Measurements from ENCODE around the gene NOX5.

NOX5 gene

DNA sequence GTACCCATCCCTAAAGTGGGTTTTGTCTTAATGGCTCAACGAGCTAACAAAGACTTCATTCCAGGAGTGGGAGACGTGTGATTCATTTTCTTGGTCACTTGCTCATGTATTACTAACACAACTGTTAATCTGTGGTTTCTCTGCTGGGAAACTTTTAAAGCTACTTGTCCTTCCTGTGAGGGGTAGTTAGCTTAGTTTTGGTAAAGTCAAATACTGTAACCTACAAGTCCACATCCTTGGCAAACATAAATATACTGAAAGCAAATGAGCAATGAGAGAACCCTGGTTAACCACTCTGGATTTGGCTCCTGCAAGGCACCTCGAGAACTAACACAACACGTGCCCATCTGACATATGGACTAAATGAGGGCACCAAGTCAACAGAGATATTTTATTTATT is 19.9 kb downstream of the NOX5 start:
- DNase-seq (ENCODE audit: low read depth, low spot score) = peak; percentile 89
- TF ChIP-seq, protein P1, sequence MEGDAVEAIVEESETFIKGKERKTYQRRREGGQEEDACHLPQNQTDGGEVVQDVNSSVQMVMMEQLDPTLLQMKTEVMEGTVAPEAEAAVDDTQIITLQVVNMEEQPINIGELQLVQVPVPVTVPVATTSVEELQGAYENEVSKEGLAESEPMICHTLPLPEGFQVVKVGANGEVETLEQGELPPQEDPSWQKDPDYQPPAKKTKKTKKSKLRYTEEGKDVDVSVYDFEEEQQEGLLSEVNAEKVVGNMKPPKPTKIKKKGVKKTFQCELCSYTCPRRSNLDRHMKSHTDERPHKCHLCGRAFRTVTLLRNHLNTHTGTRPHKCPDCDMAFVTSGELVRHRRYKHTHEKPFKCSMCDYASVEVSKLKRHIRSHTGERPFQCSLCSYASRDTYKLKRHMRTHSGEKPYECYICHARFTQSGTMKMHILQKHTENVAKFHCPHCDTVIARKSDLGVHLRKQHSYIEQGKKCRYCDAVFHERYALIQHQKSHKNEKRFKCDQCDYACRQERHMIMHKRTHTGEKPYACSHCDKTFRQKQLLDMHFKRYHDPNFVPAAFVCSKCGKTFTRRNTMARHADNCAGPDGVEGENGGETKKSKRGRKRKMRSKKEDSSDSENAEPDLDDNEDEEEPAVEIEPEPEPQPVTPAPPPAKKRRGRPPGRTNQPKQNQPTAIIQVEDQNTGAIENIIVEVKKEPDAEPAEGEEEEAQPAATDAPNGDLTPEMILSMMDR (IDR thresholded peaks at IDR 0.05; ENCODE audit: low read depth, low read length) = no peak
- no peak overlapping the region for H3K4me3 ChIP-seq (ENCODE audit: low read depth, low read length)
- in situ Hi-C loops (cut with HindIII; ENCODE audit: low sequenced_read_pairs) = no loop called here

DNA sequence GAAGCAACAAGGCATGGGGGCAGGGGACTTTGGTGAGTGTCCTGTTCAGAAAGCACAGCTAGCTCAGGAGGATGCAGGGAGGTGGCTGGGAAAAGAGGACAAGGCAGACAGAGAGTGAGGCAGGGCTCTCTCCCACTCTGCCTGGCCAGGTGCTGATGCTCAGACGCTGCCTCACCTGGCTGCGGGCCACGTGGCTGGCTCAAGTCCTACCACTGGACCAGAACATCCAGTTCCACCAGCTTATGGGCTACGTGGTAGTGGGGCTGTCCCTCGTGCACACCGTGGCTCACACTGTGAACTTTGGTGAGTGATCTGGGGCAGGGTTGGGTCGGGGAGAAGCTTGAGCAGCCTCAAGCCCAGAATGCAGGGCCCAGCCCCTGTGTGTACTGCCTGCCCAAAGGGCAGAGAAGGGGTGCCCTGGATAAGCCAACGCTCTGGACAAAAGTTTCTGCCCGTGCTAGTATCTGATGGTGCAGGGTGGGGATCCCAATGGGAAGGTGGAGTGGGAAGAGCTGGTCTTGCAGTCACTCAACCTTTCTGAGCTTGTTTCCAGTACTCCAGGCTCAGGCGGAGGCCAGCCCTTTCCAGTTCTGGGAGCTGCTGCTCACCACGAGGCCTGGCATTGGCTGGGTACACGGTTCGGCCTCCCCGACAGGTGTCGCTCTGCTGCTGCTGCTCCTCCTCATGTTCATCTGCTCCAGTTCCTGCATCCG is 20.9 kb downstream of the NOX5 start:
- TF ChIP-seq, protein P1 (IDR thresholded peaks at IDR 0.05; ENCODE audit: low read depth, low read length) = peak; percentile 36
- no peak overlapping the region for H3K4me3 ChIP-seq (ENCODE audit: low read depth, low read length)
- DNase-seq (ENCODE audit: low read depth, low spot score) = no peak
- in situ Hi-C loops (cut with HindIII; ENCODE audit: low sequenced_read_pairs) = no loop called here

DNA sequence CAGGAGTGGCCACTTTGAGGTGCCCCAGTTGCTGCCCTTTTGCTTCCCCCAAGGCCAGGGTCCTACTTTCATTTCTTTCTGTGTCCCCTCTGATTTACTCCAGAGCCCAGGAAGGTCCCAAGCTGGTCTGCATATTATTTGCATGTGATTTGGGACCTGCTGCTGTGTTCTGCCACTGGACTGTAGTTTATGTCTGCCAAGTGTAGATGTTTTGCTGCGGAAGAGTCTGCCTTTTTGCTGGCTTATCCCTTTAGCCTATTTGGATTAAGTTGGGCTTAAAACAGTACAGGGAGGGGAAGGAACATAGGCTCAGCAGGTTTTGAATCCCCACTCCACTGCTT is 21.4 kb downstream of the NOX5 start:
- TF ChIP-seq, protein P1 (IDR thresholded peaks at IDR 0.05; ENCODE audit: low read depth, low read length) = no peak
- no peak overlapping the region for H3K4me3 ChIP-seq (ENCODE audit: low read depth, low read length)
- no peak for DNase-seq (ENCODE audit: low read depth, low spot score)
- in situ Hi-C loops (cut with HindIII; ENCODE audit: low sequenced_read_pairs) = no loop called here

DNA sequence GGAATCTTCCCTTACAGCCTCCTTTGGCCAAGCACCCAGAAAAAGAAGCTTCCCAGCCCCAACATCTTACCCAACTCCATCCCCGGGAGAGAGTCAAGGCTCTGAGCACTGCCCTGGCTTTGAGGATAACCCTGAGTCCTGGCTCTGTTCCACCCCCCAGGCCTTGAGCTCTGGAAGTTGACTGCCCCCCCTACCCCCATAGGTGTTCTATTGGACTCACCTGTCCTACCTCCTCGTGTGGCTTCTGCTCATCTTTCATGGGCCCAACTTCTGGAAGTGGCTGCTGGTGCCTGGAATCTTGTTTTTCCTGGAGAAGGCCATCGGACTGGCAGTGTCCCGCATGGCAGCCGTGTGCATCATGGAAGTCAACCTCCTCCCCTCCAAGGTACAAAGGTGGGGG is 22.3 kb downstream of the NOX5 start:
- no peak for DNase-seq (ENCODE audit: low read depth, low spot score)
- in situ Hi-C loops (cut with HindIII; ENCODE audit: low sequenced_read_pairs) = no loop called here
- TF ChIP-seq, protein P1 (IDR thresholded peaks at IDR 0.05; ENCODE audit: low read depth, low read length) = no peak
- no peak overlapping the region for H3K4me3 ChIP-seq (ENCODE audit: low read depth, low read length)

DNA sequence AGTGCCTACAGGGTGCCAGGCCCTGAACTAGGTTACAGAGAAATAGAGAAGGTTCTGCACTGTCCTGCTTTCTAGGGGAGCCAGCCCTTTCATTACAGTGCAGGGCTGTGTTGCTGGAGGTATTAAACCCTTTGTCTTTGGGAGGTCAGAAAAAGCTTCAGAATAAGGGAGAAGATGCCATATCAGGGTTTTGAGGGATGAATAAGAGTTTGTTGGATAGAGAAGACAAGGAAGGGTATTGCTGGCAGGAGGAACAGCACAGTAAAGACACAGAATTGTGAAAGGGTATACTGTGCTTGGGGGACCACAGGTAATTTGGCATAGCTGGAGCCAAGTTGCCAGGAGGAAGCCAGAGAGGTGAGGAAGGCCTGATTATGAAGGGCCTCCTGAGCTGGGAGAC is 23.0 kb downstream of the NOX5 start:
- in situ Hi-C loops (cut with HindIII; ENCODE audit: low sequenced_read_pairs) = no loop called here
- H3K4me3 ChIP-seq (ENCODE audit: low read depth, low read length) = no peak overlapping the region
- DNase-seq (ENCODE audit: low read depth, low spot score) = no peak
- TF ChIP-seq, protein P1 (IDR thresholded peaks at IDR 0.05; ENCODE audit: low read depth, low read length) = no peak

DNA sequence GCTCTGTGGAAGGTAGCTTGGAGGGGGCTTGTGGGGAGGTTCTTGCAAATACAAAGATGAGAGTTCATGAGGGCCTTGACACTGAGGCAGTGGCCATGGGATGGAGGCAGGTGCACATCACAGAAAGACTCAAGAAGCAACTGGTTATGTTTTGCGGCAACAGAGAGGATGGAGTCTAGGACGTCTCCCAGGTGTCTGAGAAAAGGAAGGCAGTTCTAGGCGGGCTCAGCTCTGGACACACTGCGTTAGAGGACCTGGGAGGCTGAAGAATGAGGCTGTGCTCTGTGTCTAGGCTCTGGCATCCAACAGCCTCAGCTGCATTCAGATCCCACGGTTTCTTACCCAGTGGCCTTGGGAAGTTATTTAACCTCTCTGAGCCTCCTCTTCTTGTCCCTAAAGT is 23.5 kb downstream of the NOX5 start:
- TF ChIP-seq, protein P1 (IDR thresholded peaks at IDR 0.05; ENCODE audit: low read depth, low read length) = no peak
- H3K4me3 ChIP-seq (ENCODE audit: low read depth, low read length) = no peak overlapping the region
- DNase-seq (ENCODE audit: low read depth, low spot score) = no peak
- in situ Hi-C loops (cut with HindIII; ENCODE audit: low sequenced_read_pairs) = no loop called here
